ENCODE measurements around the gene COL10A1.
"Not testable (repeated sequence)": the region's sequence is repeated elsewhere in the genome, so short reads cannot be mapped to it uniquely, and the experiment has no call there.

COL10A1 gene

GRCh38 chr6:116100419-116101301 lies 25.3 kb downstream of the COL10A1 start, which contains the start of gene NT5DC1:
NT5DC1 (plus strand) TSS chr6:116100853; CDS start chr6:116100931, 78 bp downstream.
- H3K9ac ChIP-seq (ENCODE audit: low read depth, low read length), result peak within 1 kb of the TSS; percentile 89
- H3K9me3 ChIP-seq (ENCODE audit: insufficient read depth, low read depth, low read length), result peaks cover 12% of the 10 kb centered on the region
- H3K27me3 ChIP-seq (ENCODE audit: insufficient read depth, low read length), result peaks cover 7% of the 10 kb centered on the region; the same call in 1 of the 2 replicates
- H3K27ac ChIP-seq (ENCODE audit: low read length), result peak within 1 kb of the TSS; percentile 87
- peaks cover 10% of the 10 kb centered on the region for H3K4me1 ChIP-seq (ENCODE audit: insufficient read depth, low read length)
- peak within 1 kb of the TSS; percentile 80 for H3K4me3 ChIP-seq (ENCODE audit: low read length)
- peaks cover 3% of the 10 kb centered on the region; the same call in 1 of the 2 replicates for H3K36me3 ChIP-seq (ENCODE audit: insufficient read depth, low read depth, low read length)

GRCh38 chr6:116099036-116099435 lies 26.9 kb downstream of the COL10A1 start:
- Histone ChIP-seq H3K4me1 (ENCODE audit: insufficient read depth, low read length) (peaks cover 5% of the 10 kb centered on the region; the same call in 1 of the 2 replicates), H3K4me3 (ENCODE audit: low read length) (no peak overlapping the region), H3K27ac (ENCODE audit: low read length) (no peak overlapping the region), H3K9me3 (ENCODE audit: insufficient read depth, low read depth, low read length) (peaks cover 19% of the 10 kb centered on the region), H3K9ac (ENCODE audit: low read depth, low read length) (no peak overlapping the region), H3K36me3 (ENCODE audit: insufficient read depth, low read depth, low read length) (peaks cover 3% of the 10 kb centered on the region; the same call in 1 of the 2 replicates), H3K27me3 (ENCODE audit: insufficient read depth, low read length) (peaks cover 7% of the 10 kb centered on the region; the same call in 1 of the 2 replicates)

GRCh38 chr6:116096979-116097816 lies 28.7 kb downstream of the COL10A1 start:
- Histone ChIP-seq H3K27ac (ENCODE audit: low read length) (no peak overlapping the region), H3K27me3 (ENCODE audit: insufficient read depth, low read length) (peaks cover 7% of the 10 kb centered on the region; the same call in 1 of the 2 replicates), H3K9ac (ENCODE audit: low read depth, low read length) (no peak overlapping the region), H3K4me1 (ENCODE audit: insufficient read depth, low read length) (peaks cover 4% of the 10 kb centered on the region; the same call in 1 of the 2 replicates), H3K9me3 (ENCODE audit: insufficient read depth, low read depth, low read length) (peaks cover 19% of the 10 kb centered on the region), H3K36me3 (ENCODE audit: insufficient read depth, low read depth, low read length) (peaks cover 3% of the 10 kb centered on the region; the same call in 1 of the 2 replicates), H3K4me3 (ENCODE audit: low read length) (no peak overlapping the region)

- H3K9me3 ChIP-seq (ENCODE audit: insufficient read depth, low read depth, low read length), result peaks cover 19% of the 10 kb centered on the region
- not testable (repeated sequence) for H3K27me3 ChIP-seq (ENCODE audit: insufficient read depth, low read length); H3K36me3 ChIP-seq (ENCODE audit: insufficient read depth, low read depth, low read length); H3K9ac ChIP-seq (ENCODE audit: low read depth, low read length); H3K27ac ChIP-seq (ENCODE audit: low read length); H3K4me1 ChIP-seq (ENCODE audit: insufficient read depth, low read length); H3K4me3 ChIP-seq (ENCODE audit: low read length)
Measured at GRCh38 chr6:116096048-116096759, 29.7 kb downstream of the COL10A1 start.

GRCh38 chr6:116094041-116094440 lies 31.9 kb downstream of the COL10A1 start:
- Histone ChIP-seq H3K9me3 (ENCODE audit: insufficient read depth, low read depth, low read length) (peaks cover 19% of the 10 kb centered on the region), H3K4me3 (ENCODE audit: low read length) (no peak overlapping the region), H3K27me3 (ENCODE audit: insufficient read depth, low read length) (no peaks in the 10 kb centered on the region), H3K4me1 (ENCODE audit: insufficient read depth, low read length) (no peaks in the 10 kb centered on the region), H3K27ac (ENCODE audit: low read length) (no peak overlapping the region), H3K9ac (ENCODE audit: low read depth, low read length) (no peak overlapping the region), H3K36me3 (ENCODE audit: insufficient read depth, low read depth, low read length) (peaks cover 3% of the 10 kb centered on the region; the same call in 1 of the 2 replicates)

- Histone ChIP-seq H3K27ac (ENCODE audit: low read length) (no peak overlapping the region), H3K9me3 (ENCODE audit: insufficient read depth, low read depth, low read length) (0 out of 2 replicates have a peak, but pooled peaks cover 3% of the 10 kb centered on the region), H3K4me1 (ENCODE audit: insufficient read depth, low read length) (no peaks in the 10 kb centered on the region), H3K36me3 (ENCODE audit: insufficient read depth, low read depth, low read length) (no peaks in the 10 kb centered on the region), H3K4me3 (ENCODE audit: low read length) (no peak overlapping the region), H3K27me3 (ENCODE audit: insufficient read depth, low read length) (no peaks in the 10 kb centered on the region), H3K9ac (ENCODE audit: low read depth, low read length) (no peak overlapping the region)
Measured at GRCh38 chr6:116090251-116090650, 35.7 kb downstream of the COL10A1 start.

GRCh38 chr6:116088946-116089345 lies 37.0 kb downstream of the COL10A1 start:
- no peaks in the 10 kb centered on the region for H3K36me3 ChIP-seq (ENCODE audit: insufficient read depth, low read depth, low read length)
- no peak overlapping the region for H3K4me3 ChIP-seq (ENCODE audit: low read length)
- no peaks in the 10 kb centered on the region for H3K9me3 ChIP-seq (ENCODE audit: insufficient read depth, low read depth, low read length)
- no peak overlapping the region for H3K27ac ChIP-seq (ENCODE audit: low read length)
- H3K4me1 ChIP-seq (ENCODE audit: insufficient read depth, low read length), result no peaks in the 10 kb centered on the region
- no peak overlapping the region for H3K9ac ChIP-seq (ENCODE audit: low read depth, low read length)
- no peaks in the 10 kb centered on the region for H3K27me3 ChIP-seq (ENCODE audit: insufficient read depth, low read length)

- H3K4me1 ChIP-seq (ENCODE audit: insufficient read depth, low read length), result no peaks in the 10 kb centered on the region
- no peak overlapping the region for H3K9ac ChIP-seq (ENCODE audit: low read depth, low read length)
- H3K27me3 ChIP-seq (ENCODE audit: insufficient read depth, low read length), result no peaks in the 10 kb centered on the region
- H3K36me3 ChIP-seq (ENCODE audit: insufficient read depth, low read depth, low read length), result no peaks in the 10 kb centered on the region
- no peak overlapping the region for H3K4me3 ChIP-seq (ENCODE audit: low read length)
- no peaks in the 10 kb centered on the region for H3K9me3 ChIP-seq (ENCODE audit: insufficient read depth, low read depth, low read length)
- H3K27ac ChIP-seq (ENCODE audit: low read length), result no peak overlapping the region
Measured at GRCh38 chr6:116087437-116088027, 38.4 kb downstream of the COL10A1 start.

- no peak overlapping the region for H3K4me3 ChIP-seq (ENCODE audit: low read length)
- H3K27me3 ChIP-seq (ENCODE audit: insufficient read depth, low read length), result no peaks in the 10 kb centered on the region
- H3K4me1 ChIP-seq (ENCODE audit: insufficient read depth, low read length), result no peaks in the 10 kb centered on the region
- H3K27ac ChIP-seq (ENCODE audit: low read length), result no peak overlapping the region
- H3K9me3 ChIP-seq (ENCODE audit: insufficient read depth, low read depth, low read length), result no peaks in the 10 kb centered on the region
- H3K36me3 ChIP-seq (ENCODE audit: insufficient read depth, low read depth, low read length), result no peaks in the 10 kb centered on the region
- no peak overlapping the region for H3K9ac ChIP-seq (ENCODE audit: low read depth, low read length)
Measured at GRCh38 chr6:116084284-116084683, 41.6 kb downstream of the COL10A1 start.

GRCh38 chr6:116083052-116083451 lies 42.9 kb downstream of the COL10A1 start:
- Histone ChIP-seq H3K9ac (ENCODE audit: low read depth, low read length) (no peak overlapping the region), H3K27ac (ENCODE audit: low read length) (no peak overlapping the region), H3K27me3 (ENCODE audit: insufficient read depth, low read length) (no peaks in the 10 kb centered on the region), H3K36me3 (ENCODE audit: insufficient read depth, low read depth, low read length) (no peaks in the 10 kb centered on the region), H3K4me1 (ENCODE audit: insufficient read depth, low read length) (no peaks in the 10 kb centered on the region), H3K4me3 (ENCODE audit: low read length) (no peak overlapping the region), H3K9me3 (ENCODE audit: insufficient read depth, low read depth, low read length) (no peaks in the 10 kb centered on the region)

GRCh38 chr6:116078945-116079344 lies 47.0 kb downstream of the COL10A1 start:
- no peaks in the 10 kb centered on the region for H3K36me3 ChIP-seq (ENCODE audit: insufficient read depth, low read depth, low read length)
- H3K9ac ChIP-seq (ENCODE audit: low read depth, low read length), result no peak overlapping the region

More at GRCh38 chr6:116078945-116079344, 47.0 kb downstream of the COL10A1 start:
- H3K4me3 ChIP-seq (ENCODE audit: low read length), result no peak overlapping the region
- H3K27ac ChIP-seq (ENCODE audit: low read length), result no peak overlapping the region
- no peaks in the 10 kb centered on the region for H3K27me3 ChIP-seq (ENCODE audit: insufficient read depth, low read length)
- no peaks in the 10 kb centered on the region for H3K4me1 ChIP-seq (ENCODE audit: insufficient read depth, low read length)
- H3K9me3 ChIP-seq (ENCODE audit: insufficient read depth, low read depth, low read length), result no peaks in the 10 kb centered on the region

Data from iPS-20b (cell line).